NB4 (cell line): ENCODE data around the gene SYMPK.

Experiments
- MYC ChIP-seq: IDR thresholded peaks from 2 replicates; pipeline ENCODE4 v1.6.1; 2011; ENCODE audit warnings: low read depth, low read length
- TF ChIP-seq, protein P1 (sequence below): IDR thresholded peaks from one replicate; pipeline ENCODE4 v1.5.1; 2012; ENCODE audit warnings: low read depth, low read length

DNA sequence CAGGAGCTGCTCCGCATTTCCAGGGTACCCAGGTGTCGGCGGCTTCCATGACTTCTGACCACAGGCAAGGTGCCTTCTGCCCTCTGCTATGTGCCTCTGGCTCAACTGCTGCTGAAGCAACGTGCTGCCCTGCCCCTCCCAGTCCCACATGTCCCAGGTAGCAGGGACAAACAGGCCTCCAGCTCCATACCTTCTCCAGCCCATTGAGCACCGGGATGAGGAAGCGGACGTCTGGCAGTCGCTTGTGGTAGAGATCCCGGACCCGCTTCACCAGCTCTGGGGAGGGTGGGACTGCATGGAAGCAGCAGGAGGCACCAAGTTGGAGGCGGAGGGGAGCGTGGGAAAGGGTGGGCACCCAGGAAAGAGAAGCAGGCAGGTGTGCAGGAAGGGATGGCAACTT lies 39.8 kb downstream of the SYMPK start:
- TF ChIP-seq, protein P1, sequence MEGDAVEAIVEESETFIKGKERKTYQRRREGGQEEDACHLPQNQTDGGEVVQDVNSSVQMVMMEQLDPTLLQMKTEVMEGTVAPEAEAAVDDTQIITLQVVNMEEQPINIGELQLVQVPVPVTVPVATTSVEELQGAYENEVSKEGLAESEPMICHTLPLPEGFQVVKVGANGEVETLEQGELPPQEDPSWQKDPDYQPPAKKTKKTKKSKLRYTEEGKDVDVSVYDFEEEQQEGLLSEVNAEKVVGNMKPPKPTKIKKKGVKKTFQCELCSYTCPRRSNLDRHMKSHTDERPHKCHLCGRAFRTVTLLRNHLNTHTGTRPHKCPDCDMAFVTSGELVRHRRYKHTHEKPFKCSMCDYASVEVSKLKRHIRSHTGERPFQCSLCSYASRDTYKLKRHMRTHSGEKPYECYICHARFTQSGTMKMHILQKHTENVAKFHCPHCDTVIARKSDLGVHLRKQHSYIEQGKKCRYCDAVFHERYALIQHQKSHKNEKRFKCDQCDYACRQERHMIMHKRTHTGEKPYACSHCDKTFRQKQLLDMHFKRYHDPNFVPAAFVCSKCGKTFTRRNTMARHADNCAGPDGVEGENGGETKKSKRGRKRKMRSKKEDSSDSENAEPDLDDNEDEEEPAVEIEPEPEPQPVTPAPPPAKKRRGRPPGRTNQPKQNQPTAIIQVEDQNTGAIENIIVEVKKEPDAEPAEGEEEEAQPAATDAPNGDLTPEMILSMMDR = no peak
- no peak for TF ChIP-seq MYC
